Natural killer cell treated with Interleukin-12 subunit alpha and Interleukin-12 subunit beta and Interleukin-15 and Interleukin-18, amount 100 ng/mL, for 72 hours (primary cell): ENCODE results near the gene NPPC. TPM values are rescaled to one million over a fixed set of nuclear protein-coding genes. Genes with fewer than 3 reads are reported as not detected.

Source experiments
- ATAC-seq, 2 donors: fragments of 150-1000 bp; cut with Tn5 transposase in 1 of 2; sonication (Bioruptor Pico), chemical (Tn5 transposase) in 1 of 2; 2 replicates each; pipeline ENCODE4 v1.10.0; 2021
- DNase-seq: peaks from one replicate; pipeline ENCODE4 v3.0.0; 2022; ENCODE audit warnings: low spot score
- H3K27ac Mint-ChIP-seq, 2 donors: 1 replicate in 1 of 2; 2 replicates in 1 of 2; pipeline ENCODE4 v1.8.0; 2022; ENCODE audit warnings: mixed read lengths in 2 of 2, mild to moderate bottlenecking in 1 of 2, moderate library complexity in 1 of 2
- H3K27me3 Mint-ChIP-seq, 2 donors: 1 replicate in 1 of 2; 2 replicates in 1 of 2; pipeline ENCODE4 v1.8.0; 2022; ENCODE audit warnings: mixed read lengths in 2 of 2
- H3K36me3 Mint-ChIP-seq: one replicate; pipeline ENCODE4 v1.8.0; 2022; ENCODE audit warnings: mixed read lengths
- H3K4me1 Mint-ChIP-seq, 2 donors: 1 replicate in 1 of 2; 2 replicates in 1 of 2; pipeline ENCODE4 v1.8.0; 2022; ENCODE audit warnings: low read depth in 2 of 2, mixed read lengths in 2 of 2, mild to moderate bottlenecking in 1 of 2
- H3K4me3 Mint-ChIP-seq: one replicate; pipeline ENCODE4 v1.8.0; 2022; ENCODE audit warnings: mixed read lengths
- H3K9me3 Mint-ChIP-seq: 2 replicates; pipeline ENCODE4 v1.8.0; 2022; ENCODE audit warnings: mixed read lengths
- total RNA-seq, 2 donors: library from RNA; stranded (reverse); gene quantifications; one replicate each; pipeline ENCODE4 v1.2.3, GENCODE V29; 2022

NPPC gene
- total RNA-seq, 2 donors from 2014 or later = 2.7 to 4.2 TPM

- ATAC-seq (no peak), DNase-seq (no peak)
- Mint-ChIP-seq H3K4me3 (no peak overlapping the region), H3K27me3 (peaks cover 3 to 5% of the 10 kb centered on the region in 2 donors), H3K9me3 (no peaks in the 10 kb centered on the region), H3K4me1 (peaks cover 0 to under 1% of the 10 kb centered on the region in 2 donors), H3K27ac (no peak overlapping the region), H3K36me3 (no peaks in the 10 kb centered on the region)
Observed at GRCh38 chr2:231905026-231905425, 21.2 kb downstream of the NPPC start.

- Mint-ChIP-seq H3K27ac (no peak overlapping the region), H3K27me3 (peaks cover 3 to 6% of the 10 kb centered on the region in 2 donors)
- no peak for DNase-seq
Observed at GRCh38 chr2:231904161-231904611, 22.0 kb downstream of the NPPC start.

GRCh38 chr2:231902598-231902997 is 23.6 kb downstream of the NPPC start:
- no peaks in the 10 kb centered on the region for H3K9me3 Mint-ChIP-seq
- H3K27ac Mint-ChIP-seq = no peak overlapping the region
- H3K36me3 Mint-ChIP-seq = no peaks in the 10 kb centered on the region
- H3K4me1 Mint-ChIP-seq = no peaks in the 10 kb centered on the region
- ATAC-seq = no peak
- H3K27me3 Mint-ChIP-seq = peaks cover 5 to 13% of the 10 kb centered on the region in 2 donors
- DNase-seq = no peak
- no peak overlapping the region for H3K4me3 Mint-ChIP-seq

More at GRCh38 chr2:231904161-231904611, 22.0 kb downstream of the NPPC start:
- Mint-ChIP-seq H3K36me3 (no peaks in the 10 kb centered on the region), H3K4me3 (no peak overlapping the region), H3K9me3 (no peaks in the 10 kb centered on the region), H3K4me1 (no peaks in the 10 kb centered on the region)
- no peak for ATAC-seq

GRCh38 chr2:231900972-231901371 is 25.2 kb downstream of the NPPC start:
- H3K4me3 Mint-ChIP-seq = no peak overlapping the region
- no peak overlapping the region for H3K27ac Mint-ChIP-seq
- H3K27me3 Mint-ChIP-seq = peaks cover 5 to 13% of the 10 kb centered on the region in 2 donors
- H3K9me3 Mint-ChIP-seq = no peaks in the 10 kb centered on the region
- DNase-seq (no peak), ATAC-seq (no peak)
- H3K36me3 Mint-ChIP-seq = no peaks in the 10 kb centered on the region
- H3K4me1 Mint-ChIP-seq = no peaks in the 10 kb centered on the region

GRCh38 chr2:231900486-231900942 is 25.7 kb downstream of the NPPC start:
- H3K27me3 Mint-ChIP-seq = peaks cover 5 to 13% of the 10 kb centered on the region in 2 donors
- ATAC-seq = peak; percentile 67 to 79
- H3K4me1 Mint-ChIP-seq = no peaks in the 10 kb centered on the region
- H3K9me3 Mint-ChIP-seq = no peaks in the 10 kb centered on the region
- H3K27ac Mint-ChIP-seq = no peak overlapping the region
- no peak overlapping the region for H3K4me3 Mint-ChIP-seq
- peak; percentile 70 for DNase-seq
- no peaks in the 10 kb centered on the region for H3K36me3 Mint-ChIP-seq

GRCh38 chr2:231894566-231895380 is 31.4 kb downstream of the NPPC start:
- Mint-ChIP-seq H3K4me1 (no peaks in the 10 kb centered on the region), H3K4me3 (no peak overlapping the region), H3K27me3 (peaks cover 2 to 8% of the 10 kb centered on the region in 2 donors), H3K36me3 (no peaks in the 10 kb centered on the region), H3K27ac (no peak overlapping the region), H3K9me3 (no peaks in the 10 kb centered on the region)
- ATAC-seq (no peak), DNase-seq (no peak)

- Mint-ChIP-seq H3K27ac (no peak overlapping the region), H3K4me1 (no peaks in the 10 kb centered on the region), H3K4me3 (no peak overlapping the region), H3K27me3 (peaks cover 10 to 12% of the 10 kb centered on the region in 2 donors), H3K36me3 (no peaks in the 10 kb centered on the region), H3K9me3 (no peaks in the 10 kb centered on the region)
- ATAC-seq (no peak), DNase-seq (no peak)
Observed at GRCh38 chr2:231891514-231891905, 34.7 kb downstream of the NPPC start.

GRCh38 chr2:231890896-231891513 is 35.2 kb downstream of the NPPC start:
- DNase-seq = no peak
- peak in 1 of 2 donors; percentile 36 for ATAC-seq
- Mint-ChIP-seq H3K27me3 (peaks cover 14 to 16% of the 10 kb centered on the region in 2 donors), H3K4me1 (no peaks in the 10 kb centered on the region), H3K27ac (no peak overlapping the region), H3K4me3 (no peak overlapping the region), H3K9me3 (no peaks in the 10 kb centered on the region), H3K36me3 (no peaks in the 10 kb centered on the region)

- Mint-ChIP-seq H3K9me3 (no peaks in the 10 kb centered on the region), H3K4me1 (no peaks in the 10 kb centered on the region), H3K36me3 (no peaks in the 10 kb centered on the region), H3K4me3 (no peak overlapping the region), H3K27ac (no peak overlapping the region), H3K27me3 (peaks cover 30 to 34% of the 10 kb centered on the region in 2 donors)
- DNase-seq (no peak), ATAC-seq (no peak)
Observed at GRCh38 chr2:231887756-231888155, 38.4 kb downstream of the NPPC start.

- Mint-ChIP-seq H3K9me3 (no peaks in the 10 kb centered on the region), H3K27me3 (peaks cover 39 to 49% of the 10 kb centered on the region in 2 donors), H3K4me1 (no peaks in the 10 kb centered on the region), H3K4me3 (no peak overlapping the region), H3K27ac (no peak overlapping the region), H3K36me3 (no peaks in the 10 kb centered on the region)
- ATAC-seq (no peak), DNase-seq (no peak)
Observed at GRCh38 chr2:231886071-231886681, 40.0 kb downstream of the NPPC start.

- H3K4me3 Mint-ChIP-seq = no peak overlapping the region
- H3K36me3 Mint-ChIP-seq = no peaks in the 10 kb centered on the region
- peaks cover 39 to 56% of the 10 kb centered on the region in 2 donors for H3K27me3 Mint-ChIP-seq
- ATAC-seq = no peak
- DNase-seq = no peak
- H3K4me1 Mint-ChIP-seq = no peaks in the 10 kb centered on the region
- H3K9me3 Mint-ChIP-seq = no peaks in the 10 kb centered on the region
- H3K27ac Mint-ChIP-seq = no peak overlapping the region
Observed at GRCh38 chr2:231884438-231885140, 41.6 kb downstream of the NPPC start.

GRCh38 chr2:231883468-231883881 is 42.7 kb downstream of the NPPC start:
- ATAC-seq (no peak), DNase-seq (no peak)
- H3K4me1 Mint-ChIP-seq = no peaks in the 10 kb centered on the region
- H3K27me3 Mint-ChIP-seq = peaks cover 33 to 56% of the 10 kb centered on the region in 2 donors
- no peaks in the 10 kb centered on the region for H3K9me3 Mint-ChIP-seq
- no peak overlapping the region for H3K4me3 Mint-ChIP-seq
- no peaks in the 10 kb centered on the region for H3K36me3 Mint-ChIP-seq
- H3K27ac Mint-ChIP-seq = no peak overlapping the region

GRCh38 chr2:231882646-231883045 is 43.5 kb downstream of the NPPC start:
- no peak overlapping the region for H3K4me3 Mint-ChIP-seq
- DNase-seq (no peak), ATAC-seq (no peak)
- no peak overlapping the region for H3K27ac Mint-ChIP-seq
- peaks cover 30 to 51% of the 10 kb centered on the region in 2 donors for H3K27me3 Mint-ChIP-seq
- H3K9me3 Mint-ChIP-seq = no peaks in the 10 kb centered on the region
- H3K36me3 Mint-ChIP-seq = no peaks in the 10 kb centered on the region
- no peaks in the 10 kb centered on the region for H3K4me1 Mint-ChIP-seq
